Activated CD8-positive, alpha-beta memory T cell treated with anti-CD3 and anti-CD28 coated beads, Interleukin-2, amount 10 ng/mL, durations not matched to agents 7 days and 5 days (primary cell): ENCODE results near the gene ARHGAP42. TPM values are rescaled to one million over a fixed set of nuclear protein-coding genes. Genes with fewer than 3 reads are reported as not detected.

Source experiments
- ATAC-seq: fragments of 150-1000 bp; cut with Tn5 transposase; one replicate; pipeline ENCODE4 v1.10.0; 2021; ENCODE audit warnings: moderate library complexity
- CTCF ChIA-PET: fragments of 350-600 bp; sonication (Branson Sonifier 250); formaldehyde crosslinking; loops from one replicate; lab custom pipeline; 2021; ENCODE audit warnings: antibody characterized with exemption; lab: Charles Lee
- DNase-seq: peaks from one replicate; pipeline ENCODE4 v3.0.0-alpha.2; 2020
- H3K27ac Mint-ChIP-seq: one replicate; pipeline ENCODE4 v1.8.0; 2021; ENCODE audit warnings: mild to moderate bottlenecking, mixed read lengths
- H3K27me3 Mint-ChIP-seq: one replicate; pipeline ENCODE4 v1.8.0; 2021; ENCODE audit warnings: mixed read lengths
- H3K36me3 Mint-ChIP-seq: one replicate; pipeline ENCODE4 v1.8.0; 2021; ENCODE audit warnings: mild to moderate bottlenecking, mixed read lengths
- H3K4me1 Mint-ChIP-seq: one replicate; pipeline ENCODE4 v1.8.0; 2021; ENCODE audit warnings: mixed read lengths
- H3K4me3 Mint-ChIP-seq: one replicate; pipeline ENCODE4 v1.8.0; 2021; ENCODE audit warnings: mild to moderate bottlenecking, moderate library complexity, mixed read lengths
- H3K9me3 Mint-ChIP-seq: one replicate; pipeline ENCODE4 v1.8.0; 2022; ENCODE audit warnings: low read depth, mixed read lengths
- total RNA-seq, 2 experiments: library from RNA; stranded (reverse); gene quantifications; one replicate each; pipeline ENCODE4 v1.2.3, GENCODE V29; 2021

The ARHGAP42 gene
- total RNA-seq, 2 experiments from 2014 or later = 0.61 TPM; not detected in 1

- H3K27ac Mint-ChIP-seq = no peak overlapping the region
- ATAC-seq (no peak), DNase-seq (no peak)
- H3K27me3 Mint-ChIP-seq = no peaks in the 10 kb centered on the region
- H3K4me1 Mint-ChIP-seq = no peaks in the 10 kb centered on the region
- H3K9me3 Mint-ChIP-seq = peaks cover 8% of the 10 kb centered on the region
- H3K36me3 Mint-ChIP-seq = no peaks in the 10 kb centered on the region
- H3K4me3 Mint-ChIP-seq = no peak overlapping the region
- CTCF ChIA-PET = no interaction called here
These were observed 285.0 kb downstream of the ARHGAP42 start for GRCh38 chr11:100972046-100972445.

- ATAC-seq = no peak
These were observed 291.4 kb downstream of the ARHGAP42 start for GRCh38 chr11:100978442-100978841.

GRCh38 chr11:100978939-100979338 is 291.9 kb downstream of the ARHGAP42 start:
- Mint-ChIP-seq H3K36me3 (no peaks in the 10 kb centered on the region), H3K4me1 (no peaks in the 10 kb centered on the region), H3K9me3 (peaks cover 2% of the 10 kb centered on the region), H3K27ac (no peak overlapping the region), H3K27me3 (no peaks in the 10 kb centered on the region), H3K4me3 (no peak overlapping the region)
- CTCF ChIA-PET = no interaction called here
- DNase-seq (no peak), ATAC-seq (no peak)

More at GRCh38 chr11:100978442-100978841, 291.4 kb downstream of the ARHGAP42 start:
- Mint-ChIP-seq H3K4me1 (no peaks in the 10 kb centered on the region), H3K27ac (no peak overlapping the region), H3K9me3 (peaks cover 2% of the 10 kb centered on the region), H3K4me3 (no peak overlapping the region), H3K27me3 (no peaks in the 10 kb centered on the region), H3K36me3 (no peaks in the 10 kb centered on the region)
- DNase-seq = no peak
- CTCF ChIA-PET = no interaction called here

- Mint-ChIP-seq H3K4me1 (no peaks in the 10 kb centered on the region), H3K4me3 (no peak overlapping the region), H3K36me3 (no peaks in the 10 kb centered on the region), H3K27me3 (no peaks in the 10 kb centered on the region), H3K27ac (no peak overlapping the region), H3K9me3 (peaks cover 2% of the 10 kb centered on the region)
- ATAC-seq (no peak), DNase-seq (no peak)
- CTCF ChIA-PET = interaction anchor here (0.6 kb wide), 1 partner anchor 859 kb away, joined by 4 read pairs; no protein-coding TSS in a partner anchor
These were observed 293.1 kb downstream of the ARHGAP42 start for GRCh38 chr11:100980156-100980555.

- no peak overlapping the region for H3K4me3 Mint-ChIP-seq
- CTCF ChIA-PET = no interaction called here
- H3K36me3 Mint-ChIP-seq = no peaks in the 10 kb centered on the region
- DNase-seq = no peak
- H3K27me3 Mint-ChIP-seq = no peaks in the 10 kb centered on the region
- no peak overlapping the region for H3K27ac Mint-ChIP-seq
- no peaks in the 10 kb centered on the region for H3K4me1 Mint-ChIP-seq
- ATAC-seq = no peak
- peaks cover 2% of the 10 kb centered on the region for H3K9me3 Mint-ChIP-seq
These were observed 294.2 kb downstream of the ARHGAP42 start for GRCh38 chr11:100981196-100981824.

- H3K36me3 Mint-ChIP-seq = no peaks in the 10 kb centered on the region
- no peaks in the 10 kb centered on the region for H3K27me3 Mint-ChIP-seq
- no peaks in the 10 kb centered on the region for H3K4me1 Mint-ChIP-seq
- CTCF ChIA-PET = interaction anchor here (1.5 kb wide), 1 partner anchor 12 kb away, joined by 5 read pairs; no protein-coding TSS in a partner anchor
- H3K4me3 Mint-ChIP-seq = no peak overlapping the region
- H3K9me3 Mint-ChIP-seq = no peaks in the 10 kb centered on the region
- DNase-seq = no peak
- no peak overlapping the region for H3K27ac Mint-ChIP-seq
- no peak for ATAC-seq
These were observed 297.6 kb downstream of the ARHGAP42 start for GRCh38 chr11:100984668-100985067.

- Mint-ChIP-seq H3K4me1 (no peaks in the 10 kb centered on the region), H3K9me3 (peaks cover 2% of the 10 kb centered on the region)
- ATAC-seq = no peak
These were observed 303.8 kb downstream of the ARHGAP42 start for GRCh38 chr11:100990931-100991330.

GRCh38 chr11:100991541-100991940 is 304.5 kb downstream of the ARHGAP42 start:
- no peaks in the 10 kb centered on the region for H3K4me1 Mint-ChIP-seq
- H3K27me3 Mint-ChIP-seq = no peaks in the 10 kb centered on the region
- H3K4me3 Mint-ChIP-seq = no peak overlapping the region
- peaks cover 2% of the 10 kb centered on the region for H3K9me3 Mint-ChIP-seq
- no peak for DNase-seq
- CTCF ChIA-PET = no interaction called here
- ATAC-seq = no peak
- H3K27ac Mint-ChIP-seq = no peak overlapping the region
- no peaks in the 10 kb centered on the region for H3K36me3 Mint-ChIP-seq

More at GRCh38 chr11:100990931-100991330, 303.8 kb downstream of the ARHGAP42 start:
- no peak for DNase-seq
- no peaks in the 10 kb centered on the region for H3K27me3 Mint-ChIP-seq
- no peak overlapping the region for H3K4me3 Mint-ChIP-seq
- H3K36me3 Mint-ChIP-seq = no peaks in the 10 kb centered on the region
- H3K27ac Mint-ChIP-seq = no peak overlapping the region
- CTCF ChIA-PET = no interaction called here

GRCh38 chr11:100994966-100995365 is 307.9 kb downstream of the ARHGAP42 start:
- H3K9me3 Mint-ChIP-seq = peaks cover 5% of the 10 kb centered on the region
- DNase-seq = no peak
- no peaks in the 10 kb centered on the region for H3K4me1 Mint-ChIP-seq
- no peak overlapping the region for H3K4me3 Mint-ChIP-seq
- no peaks in the 10 kb centered on the region for H3K36me3 Mint-ChIP-seq
- ATAC-seq = no peak
- H3K27ac Mint-ChIP-seq = no peak overlapping the region
- H3K27me3 Mint-ChIP-seq = no peaks in the 10 kb centered on the region
- CTCF ChIA-PET = no interaction called here

GRCh38 chr11:100999756-101000155 is 312.7 kb downstream of the ARHGAP42 start:
- CTCF ChIA-PET = no interaction called here

GRCh38 chr11:101003468-101003867 is 316.4 kb downstream of the ARHGAP42 start:
- Mint-ChIP-seq H3K4me1 (no peaks in the 10 kb centered on the region), H3K36me3 (no peaks in the 10 kb centered on the region), H3K9me3 (peaks cover 5% of the 10 kb centered on the region), H3K27me3 (no peaks in the 10 kb centered on the region), H3K27ac (no peak overlapping the region), H3K4me3 (no peak overlapping the region)
- ATAC-seq = no peak
- DNase-seq = no peak
- CTCF ChIA-PET = no interaction called here

More at GRCh38 chr11:100999756-101000155, 312.7 kb downstream of the ARHGAP42 start:
- DNase-seq = no peak
- no peak for ATAC-seq
- Mint-ChIP-seq H3K27me3 (no peaks in the 10 kb centered on the region), H3K9me3 (peaks cover 7% of the 10 kb centered on the region), H3K27ac (no peak overlapping the region), H3K36me3 (no peaks in the 10 kb centered on the region), H3K4me1 (no peaks in the 10 kb centered on the region), H3K4me3 (no peak overlapping the region)

GRCh38 chr11:101008961-101009689 is 322.0 kb downstream of the ARHGAP42 start:
- Mint-ChIP-seq H3K4me1 (no peaks in the 10 kb centered on the region), H3K9me3 (peaks cover 2% of the 10 kb centered on the region), H3K27me3 (no peaks in the 10 kb centered on the region), H3K27ac (no peak overlapping the region), H3K36me3 (no peaks in the 10 kb centered on the region), H3K4me3 (no peak overlapping the region)
- ATAC-seq (no peak), DNase-seq (no peak)
- CTCF ChIA-PET = no interaction called here

- Mint-ChIP-seq H3K36me3 (no peaks in the 10 kb centered on the region), H3K27me3 (no peaks in the 10 kb centered on the region), H3K27ac (no peak overlapping the region), H3K4me3 (no peak overlapping the region), H3K4me1 (no peaks in the 10 kb centered on the region), H3K9me3 (peaks cover 2% of the 10 kb centered on the region)
- ATAC-seq (no peak), DNase-seq (no peak)
- CTCF ChIA-PET = no interaction called here
These were observed 322.6 kb downstream of the ARHGAP42 start for GRCh38 chr11:101009690-101010055.

- Mint-ChIP-seq H3K27me3 (no peaks in the 10 kb centered on the region), H3K27ac (no peak overlapping the region), H3K4me3 (no peak overlapping the region), H3K36me3 (no peaks in the 10 kb centered on the region), H3K4me1 (no peaks in the 10 kb centered on the region), H3K9me3 (peaks cover 2% of the 10 kb centered on the region)
- ATAC-seq = no peak
- no peak for DNase-seq
- CTCF ChIA-PET = no interaction called here
These were observed 323.8 kb downstream of the ARHGAP42 start for GRCh38 chr11:101010899-101011298.
